HK-2 (cell line): ENCODE results near the gene ZDHHC11.
"Not testable (repeated sequence)": the region's sequence is repeated elsewhere in the genome, so short reads cannot be mapped to it uniquely, and the experiment has no call there.

Experiments used
- DNase-seq: peaks from one replicate; pipeline ENCODE4 v3.0.0-alpha.2; 2018; ENCODE audit not compliant: unreplicated experiment

ZDHHC11 gene

DNA sequence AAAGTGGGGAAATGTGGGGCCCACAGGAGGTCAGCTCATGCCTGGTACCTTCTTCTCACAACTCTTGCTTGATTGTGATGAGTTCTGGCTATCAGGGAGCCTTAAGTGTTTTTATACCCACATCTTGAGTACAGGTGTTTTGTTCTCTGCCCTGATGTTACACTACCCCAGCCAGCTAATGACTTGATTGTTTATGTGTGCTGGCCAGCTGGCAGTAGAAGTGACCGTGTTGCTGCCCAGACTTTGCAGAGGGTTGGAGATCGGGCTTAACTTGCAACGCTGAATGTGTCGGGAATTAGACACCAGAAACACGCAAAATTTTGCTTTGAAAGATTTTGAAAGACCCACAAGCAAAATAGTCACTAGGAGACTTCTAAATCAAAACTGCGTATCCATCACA is 49.3 kb downstream of the ZDHHC11 start:
- no peak for DNase-seq

DNA sequence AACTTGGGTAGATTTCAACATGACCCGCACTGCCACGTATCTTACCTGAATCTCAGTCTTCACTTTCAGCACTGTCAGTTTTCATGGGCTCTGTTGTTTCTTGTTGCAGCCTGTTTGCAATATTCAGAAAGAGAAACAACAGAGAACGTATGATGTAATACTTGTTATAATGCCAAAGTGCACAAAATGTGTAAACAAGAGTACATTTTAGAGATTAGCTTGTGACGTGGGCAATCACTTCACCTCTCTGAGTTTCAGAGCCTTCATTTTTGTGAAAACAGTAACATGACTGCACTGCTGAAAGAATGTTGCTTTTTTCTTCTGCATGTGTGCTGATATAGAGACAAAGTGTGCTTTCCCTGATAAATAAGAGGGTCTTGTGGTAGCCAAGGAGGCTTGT is 49.7 kb downstream of the ZDHHC11 start:
- not testable (repeated sequence) for DNase-seq

DNA sequence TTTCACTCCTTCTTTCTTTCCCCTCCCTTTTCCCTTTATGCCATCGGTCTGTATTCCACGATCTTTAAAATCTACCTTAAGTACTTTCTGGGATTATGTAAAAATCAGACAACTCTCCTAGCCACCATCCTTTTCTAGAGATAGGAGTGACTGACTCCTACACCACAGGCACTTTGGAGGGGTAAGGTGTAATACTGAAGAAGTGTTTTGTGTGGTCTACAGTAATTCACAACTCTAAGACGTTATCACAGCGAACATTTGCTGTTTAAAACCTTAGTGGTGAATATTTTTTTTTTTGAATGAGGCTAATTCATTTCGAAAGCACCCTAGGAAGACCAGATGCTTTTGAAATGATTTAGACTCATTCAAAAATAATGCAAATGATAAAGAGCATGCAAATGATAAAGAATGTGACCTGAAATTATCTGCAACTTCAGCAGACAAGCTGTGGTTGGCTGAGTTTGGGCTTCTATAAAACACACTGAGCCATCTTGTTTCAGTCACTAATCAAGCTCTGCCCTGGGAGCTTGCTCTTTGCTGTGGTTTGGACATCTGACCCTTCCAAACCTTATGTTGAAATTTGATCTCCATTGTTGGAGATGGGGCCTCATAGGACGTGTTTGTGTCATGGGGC is 52.2 kb downstream of the ZDHHC11 start:
- not testable (repeated sequence) for DNase-seq

DNA sequence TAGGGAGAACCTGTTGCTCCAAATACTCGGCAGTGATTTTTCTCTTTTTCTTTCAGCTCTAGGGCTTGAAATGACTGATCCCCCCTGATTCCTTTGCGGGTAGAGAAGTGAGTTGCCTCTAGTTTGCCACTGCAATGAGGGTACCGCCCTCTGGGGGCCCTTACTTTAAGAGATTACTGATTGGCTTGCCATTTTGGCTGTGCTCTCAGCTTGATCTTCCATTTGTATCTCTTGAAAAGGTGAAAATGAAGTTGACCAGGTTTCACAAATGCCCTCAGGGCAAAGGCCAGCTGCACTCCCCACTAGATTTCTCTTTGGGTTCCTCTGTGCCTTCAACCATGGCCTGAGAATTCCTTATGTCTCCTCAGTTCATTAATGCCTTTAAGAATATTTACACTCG is 52.8 kb downstream of the ZDHHC11 start:
- not testable (repeated sequence) for DNase-seq

DNA sequence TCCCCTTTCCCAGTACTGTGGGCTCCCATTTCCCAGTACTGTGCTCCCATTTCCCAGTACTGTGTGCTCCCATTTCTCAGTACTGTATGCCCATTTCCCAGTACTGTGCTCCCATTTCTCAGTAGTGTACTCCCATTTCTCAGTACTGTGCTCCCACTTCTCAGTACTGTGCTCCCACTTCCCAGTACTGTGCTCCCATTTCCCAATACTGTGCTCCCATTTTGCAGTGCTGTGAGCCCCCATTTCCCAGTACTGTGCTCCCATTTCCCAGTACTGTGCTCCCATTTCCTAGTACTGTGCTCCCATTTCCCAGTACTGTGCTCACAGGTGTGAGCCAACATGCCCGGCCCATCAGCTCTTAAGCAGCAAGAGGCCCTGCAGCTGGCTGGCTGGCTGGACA is 54.9 kb downstream of the ZDHHC11 start:
- DNase-seq: not testable (repeated sequence)

DNA sequence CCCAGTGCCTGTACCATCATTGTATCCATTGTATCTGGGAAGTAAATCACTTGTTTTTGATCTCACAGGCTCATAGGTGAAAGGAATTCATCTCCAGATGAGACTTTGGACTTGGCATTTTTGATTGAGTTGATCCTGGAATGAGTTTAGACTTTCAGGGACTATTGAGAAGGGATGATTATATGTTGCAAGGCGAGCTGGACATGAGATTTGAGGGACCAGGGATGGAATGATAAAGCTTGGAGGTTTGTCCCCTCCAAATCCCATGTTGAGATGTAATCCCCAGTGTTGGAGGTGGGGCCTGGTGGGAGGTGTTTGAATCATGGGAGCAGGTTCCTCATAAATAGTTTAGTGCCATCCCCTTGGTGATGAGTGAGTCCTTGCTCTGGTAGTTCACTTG is 55.8 kb downstream of the ZDHHC11 start:
- not testable (repeated sequence) for DNase-seq

DNA sequence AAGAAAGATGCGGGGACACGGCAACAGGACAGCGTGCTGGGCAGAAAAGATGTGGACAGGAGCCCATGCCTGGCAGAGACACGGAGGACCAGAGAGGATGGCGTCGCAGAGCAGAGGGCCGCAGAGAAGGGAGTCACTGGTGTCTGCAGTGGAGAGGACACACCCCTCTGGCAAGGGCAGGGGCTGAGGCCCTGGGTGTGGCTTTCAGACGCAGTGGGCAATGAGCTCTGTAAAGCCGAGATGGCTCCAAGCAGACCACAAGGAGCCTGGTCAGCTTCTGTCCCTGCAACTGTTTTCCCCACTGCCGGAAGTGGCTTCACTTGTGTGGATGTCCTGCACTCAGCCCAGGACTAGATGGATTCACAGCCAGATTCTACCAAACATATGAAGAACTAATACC is 62.1 kb downstream of the ZDHHC11 start:
- not testable (repeated sequence) for DNase-seq

DNA sequence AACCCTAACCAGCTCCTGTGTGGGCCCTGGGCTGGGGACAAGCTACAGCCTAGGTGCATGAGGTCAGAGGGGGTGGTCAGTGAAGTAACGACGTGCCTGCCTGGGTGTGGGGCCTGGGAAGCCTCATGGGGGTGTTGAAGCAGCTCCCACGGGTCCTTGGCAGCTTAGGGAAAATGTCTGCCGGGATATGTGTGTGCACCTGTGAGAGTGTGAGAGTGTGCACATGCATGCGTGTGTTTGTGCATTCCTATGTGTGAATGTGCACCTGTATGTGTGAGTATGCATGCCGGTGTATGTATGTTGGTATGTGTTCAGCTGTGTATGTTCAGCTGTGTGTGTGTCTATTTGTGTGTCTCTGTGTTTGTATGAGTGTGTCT is 62.9 kb downstream of the ZDHHC11 start:
- DNase-seq: not testable (repeated sequence)

DNA sequence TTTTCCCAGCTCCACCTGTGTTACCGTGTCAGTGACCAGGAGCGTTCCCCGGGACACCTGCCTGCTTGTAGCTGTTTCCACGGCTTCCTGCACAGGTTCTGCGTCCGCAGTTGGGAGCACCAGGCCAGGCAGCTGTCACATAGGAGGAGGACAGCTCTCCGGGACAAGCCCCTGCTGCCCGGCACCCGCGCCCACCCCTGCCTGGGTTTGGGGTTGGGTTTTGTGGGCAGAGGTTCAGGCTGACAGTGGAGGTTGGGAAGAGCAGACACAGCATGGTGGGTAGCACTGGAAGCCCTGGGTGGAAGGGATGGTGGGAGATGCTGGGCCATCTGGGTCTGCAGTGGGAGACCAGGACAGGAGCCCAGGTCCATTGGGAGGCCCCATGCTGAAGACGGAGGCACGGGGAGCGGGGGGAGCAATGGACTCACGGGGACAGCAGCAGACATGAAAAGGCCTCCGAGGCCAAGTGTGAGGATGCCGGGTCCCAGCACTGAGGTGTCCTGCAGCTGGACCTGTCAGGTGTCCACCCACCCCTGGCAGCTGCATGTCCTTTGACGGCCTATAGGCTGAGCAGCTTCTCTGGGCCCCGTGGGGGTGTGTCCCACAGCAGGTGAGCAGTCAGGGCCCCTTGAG is 63.4 kb downstream of the ZDHHC11 start:
- not testable (repeated sequence) for DNase-seq

DNA sequence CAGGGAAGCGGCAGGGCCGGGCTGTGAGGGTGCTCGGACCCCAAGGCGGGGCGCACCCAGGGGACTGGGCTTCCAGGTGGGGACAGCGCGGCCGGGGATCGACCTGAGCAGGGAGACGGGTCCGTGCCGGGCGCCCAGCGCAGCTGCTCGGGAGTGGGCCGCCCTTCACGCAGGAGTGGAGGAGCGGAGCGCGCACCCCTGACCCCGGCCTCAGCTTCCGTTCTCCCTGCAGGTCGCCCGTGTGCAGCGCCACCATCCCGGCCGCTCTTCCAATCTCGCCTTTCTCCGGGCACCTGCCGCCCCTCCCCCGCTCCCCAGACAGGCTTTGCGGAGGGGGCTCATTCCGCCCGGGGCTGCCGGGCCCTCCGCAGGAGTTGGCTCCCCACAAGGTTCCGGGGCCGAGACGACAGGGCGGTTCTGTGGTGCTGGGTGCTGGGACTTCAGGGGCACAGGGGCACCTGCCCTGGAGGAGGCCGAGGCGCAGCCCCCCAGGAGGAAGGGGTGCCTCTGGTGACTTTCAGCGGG is 65.5 kb downstream of the ZDHHC11 start:
- not testable (repeated sequence) for DNase-seq

DNA sequence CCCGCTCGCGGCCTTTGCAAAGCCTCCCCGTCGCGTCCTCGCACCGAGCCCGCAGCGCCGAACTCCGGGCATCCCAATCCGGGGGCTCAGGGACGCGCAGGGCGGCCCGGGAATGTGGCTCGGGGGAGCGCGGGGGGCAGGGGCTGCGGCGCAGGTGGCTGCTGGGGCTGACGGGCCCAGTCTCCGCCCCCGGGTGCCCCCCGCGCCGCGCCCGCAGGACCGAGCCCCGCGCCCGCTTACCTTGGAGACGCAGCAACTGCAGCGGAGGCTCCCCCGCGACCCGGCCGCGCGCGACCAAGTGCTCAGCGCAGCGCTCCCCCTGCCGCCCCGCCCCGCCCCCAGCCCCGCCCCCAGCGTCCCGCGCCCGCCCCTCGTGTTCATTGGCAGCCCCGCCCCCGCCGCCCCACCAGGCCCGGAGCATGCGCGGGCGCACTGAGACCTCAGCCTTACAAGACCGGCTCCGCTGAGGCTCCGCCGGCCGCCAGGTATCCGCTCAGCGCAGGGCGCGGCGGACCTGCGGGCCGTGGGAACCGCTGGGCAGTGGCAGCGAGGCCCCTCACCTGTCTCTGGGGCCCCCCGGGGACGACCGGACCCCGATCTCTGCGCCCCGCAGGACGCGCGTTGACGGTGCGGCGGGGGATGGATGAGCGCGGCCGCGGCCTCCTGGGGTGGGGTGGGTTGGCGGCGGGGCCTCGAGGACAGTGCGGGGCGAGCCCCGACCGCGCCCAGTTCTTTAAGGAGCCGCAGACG is 66.2 kb downstream of the ZDHHC11 start, which contains the start of gene ZDHHC11B:
Gene ZDHHC11B, minus strand, starts transcription at position 302 of the 750 bp plus-strand sequence. CDS start 17,810 bp downstream, outside the sequence.
- DNase-seq: peak; percentile 71

DNA sequence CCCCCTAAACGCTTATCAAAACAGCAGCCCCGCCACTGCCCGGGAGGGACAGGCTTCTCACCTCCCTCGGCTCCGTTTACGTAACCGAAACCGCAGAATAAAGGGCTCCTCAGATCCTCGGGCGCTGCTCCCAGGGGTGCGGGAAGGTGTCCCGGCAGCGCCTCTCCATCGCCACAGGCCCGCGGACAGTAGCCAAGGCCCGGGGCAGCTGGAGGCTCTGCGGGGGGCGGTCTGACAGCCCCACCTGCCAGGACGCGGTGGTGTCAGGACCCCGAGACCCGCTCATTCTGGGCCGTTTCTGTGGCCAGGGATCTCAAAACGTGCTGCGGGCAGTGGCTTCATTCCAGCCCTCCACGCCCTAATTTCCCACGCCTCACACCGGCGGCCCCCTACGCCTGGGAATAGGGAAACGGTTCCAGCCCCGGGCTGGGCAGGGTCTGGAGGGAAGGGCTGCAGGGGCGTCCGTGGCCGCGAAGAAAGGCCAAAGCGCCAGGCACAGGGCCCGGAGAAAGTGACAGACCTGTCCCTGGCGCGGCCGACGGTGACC is 66.8 kb downstream of the ZDHHC11 start:
- not testable (repeated sequence) for DNase-seq

DNA sequence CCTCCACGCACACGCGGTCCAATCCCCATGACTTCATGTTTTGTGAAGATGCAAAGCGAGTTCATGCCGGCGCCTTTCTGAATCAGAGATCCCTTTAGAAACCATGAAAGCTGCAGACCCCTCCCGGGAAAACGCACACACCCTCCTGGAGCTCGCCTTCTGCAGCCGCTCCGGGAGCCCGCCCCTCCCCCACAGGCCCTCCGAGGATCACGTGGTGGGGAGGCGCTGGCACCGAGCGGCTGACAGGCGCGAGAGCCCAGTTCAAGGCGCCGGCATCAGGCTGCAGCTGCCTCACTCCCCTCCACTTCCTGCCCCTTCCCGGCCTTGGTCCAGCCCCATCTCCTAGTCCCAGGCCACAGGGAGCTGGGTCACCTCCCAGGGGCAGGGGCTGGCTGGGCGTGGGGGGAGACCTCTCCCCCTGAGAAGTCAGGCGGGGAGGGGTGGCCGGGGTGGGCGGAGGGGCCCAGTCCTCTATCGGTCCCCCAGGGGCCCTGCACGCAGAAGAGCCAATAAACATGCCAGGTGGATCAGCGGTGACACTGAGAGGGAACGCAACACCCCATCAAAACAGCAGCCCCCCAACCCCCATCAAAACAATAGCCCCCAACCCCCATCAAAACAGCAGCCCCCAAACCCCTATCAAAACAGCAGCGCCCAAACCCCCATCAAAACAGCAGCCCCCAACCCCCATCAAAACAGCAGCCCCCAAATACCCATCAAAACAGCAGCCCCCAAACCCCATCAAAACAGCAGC is 67.6 kb downstream of the ZDHHC11 start:
- DNase-seq: not testable (repeated sequence)

DNA sequence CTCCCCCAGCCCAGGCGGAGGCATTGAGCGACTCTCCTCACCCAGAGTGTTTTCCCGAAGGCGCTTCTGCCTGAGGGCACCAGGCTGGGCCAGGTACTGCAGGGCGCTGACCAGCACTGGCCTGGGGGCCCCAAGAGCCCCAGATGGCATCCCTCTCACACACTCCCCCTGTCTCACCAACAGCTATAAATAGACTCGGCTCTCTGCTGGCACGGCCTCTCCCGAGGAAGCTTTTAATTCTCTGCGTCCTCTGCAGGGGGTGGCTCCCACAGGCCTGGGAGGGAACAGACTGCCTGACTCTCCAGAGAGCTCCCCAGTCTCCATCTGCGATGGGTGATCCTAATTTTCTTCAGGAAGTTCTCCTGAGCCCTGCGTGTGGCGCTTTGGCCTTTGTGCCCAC is 68.4 kb downstream of the ZDHHC11 start:
- DNase-seq: not testable (repeated sequence)

DNA sequence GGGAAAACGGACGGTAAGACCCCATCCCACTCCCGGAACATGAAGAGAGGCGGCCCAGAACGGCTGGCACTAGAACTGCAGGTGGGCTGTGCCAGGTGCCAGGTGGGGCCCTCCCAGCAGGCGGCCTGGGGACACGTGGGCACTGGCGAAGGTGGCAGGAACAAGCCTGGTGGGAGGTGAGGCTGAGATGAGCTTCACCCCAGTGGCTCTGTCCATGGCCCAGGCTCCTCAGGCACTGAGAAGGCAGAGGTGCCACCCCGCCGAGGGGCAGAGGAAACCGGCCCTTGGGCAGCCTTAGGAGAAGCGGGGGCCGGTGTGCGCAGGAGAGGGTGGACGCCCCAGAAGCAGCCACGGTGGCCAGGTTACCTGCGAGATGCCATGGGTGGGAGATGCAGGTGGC is 70.2 kb downstream of the ZDHHC11 start:
- DNase-seq: not testable (repeated sequence)

DNA sequence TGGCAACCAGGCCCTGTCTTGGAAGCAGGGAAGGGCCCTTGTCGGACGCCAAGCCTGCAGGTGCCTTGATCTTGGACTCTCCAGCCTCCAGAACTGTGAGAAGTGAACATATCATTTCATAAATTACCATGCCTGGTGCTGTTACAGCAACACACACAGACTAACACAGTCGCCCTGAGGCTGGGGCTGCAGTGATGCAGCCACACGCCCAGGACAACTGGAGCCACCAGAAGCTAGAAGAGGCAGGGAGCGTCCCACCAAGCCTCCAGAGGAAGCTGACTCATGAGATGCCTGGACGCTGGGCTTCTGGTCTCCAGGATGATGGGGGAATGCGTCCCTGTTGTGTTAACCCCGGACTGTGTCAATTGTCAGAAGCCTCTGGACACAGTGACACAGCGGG is 71.8 kb downstream of the ZDHHC11 start:
- not testable (repeated sequence) for DNase-seq

DNA sequence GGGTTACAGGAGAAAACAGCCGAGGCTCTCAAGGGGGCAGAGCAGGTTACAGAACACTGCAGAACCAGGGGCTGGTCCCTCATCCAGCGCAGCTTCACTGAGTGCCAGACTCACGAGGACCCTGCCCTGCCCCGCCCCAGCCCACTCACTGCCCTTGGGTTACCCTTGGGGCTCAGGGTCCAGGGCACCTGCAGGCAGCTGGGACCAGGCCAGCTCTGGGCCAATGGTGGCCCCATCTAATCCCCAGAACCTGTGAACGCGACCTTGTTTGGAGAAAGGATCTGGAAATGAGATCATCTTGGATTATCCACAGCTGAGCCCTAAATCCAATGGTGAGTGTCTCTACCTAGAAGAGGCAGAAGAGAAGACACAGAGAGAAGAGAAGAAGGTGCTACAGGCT is 72.4 kb downstream of the ZDHHC11 start:
- not testable (repeated sequence) for DNase-seq

DNA sequence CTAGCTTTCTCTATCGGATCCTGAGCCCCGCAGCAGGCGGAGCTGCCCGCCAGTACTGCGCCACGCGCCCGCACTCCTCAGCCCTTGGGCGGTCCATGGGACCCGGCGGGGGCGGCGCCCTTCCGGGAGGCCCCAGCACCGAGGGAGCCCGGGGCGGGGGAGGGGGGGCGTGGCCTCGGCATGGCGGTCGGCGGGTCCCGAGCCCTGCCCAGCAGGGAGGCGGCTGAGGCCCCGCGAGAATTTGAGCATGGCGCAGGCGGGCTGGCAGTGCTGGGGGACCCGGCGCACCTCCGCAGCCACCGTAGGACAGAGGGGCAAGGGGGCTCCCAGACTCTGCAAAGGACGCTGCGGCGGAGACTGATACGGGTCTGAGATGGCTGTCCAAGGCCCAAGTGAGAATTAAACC is 73.0 kb downstream of the ZDHHC11 start:
- DNase-seq: no peak

DNA sequence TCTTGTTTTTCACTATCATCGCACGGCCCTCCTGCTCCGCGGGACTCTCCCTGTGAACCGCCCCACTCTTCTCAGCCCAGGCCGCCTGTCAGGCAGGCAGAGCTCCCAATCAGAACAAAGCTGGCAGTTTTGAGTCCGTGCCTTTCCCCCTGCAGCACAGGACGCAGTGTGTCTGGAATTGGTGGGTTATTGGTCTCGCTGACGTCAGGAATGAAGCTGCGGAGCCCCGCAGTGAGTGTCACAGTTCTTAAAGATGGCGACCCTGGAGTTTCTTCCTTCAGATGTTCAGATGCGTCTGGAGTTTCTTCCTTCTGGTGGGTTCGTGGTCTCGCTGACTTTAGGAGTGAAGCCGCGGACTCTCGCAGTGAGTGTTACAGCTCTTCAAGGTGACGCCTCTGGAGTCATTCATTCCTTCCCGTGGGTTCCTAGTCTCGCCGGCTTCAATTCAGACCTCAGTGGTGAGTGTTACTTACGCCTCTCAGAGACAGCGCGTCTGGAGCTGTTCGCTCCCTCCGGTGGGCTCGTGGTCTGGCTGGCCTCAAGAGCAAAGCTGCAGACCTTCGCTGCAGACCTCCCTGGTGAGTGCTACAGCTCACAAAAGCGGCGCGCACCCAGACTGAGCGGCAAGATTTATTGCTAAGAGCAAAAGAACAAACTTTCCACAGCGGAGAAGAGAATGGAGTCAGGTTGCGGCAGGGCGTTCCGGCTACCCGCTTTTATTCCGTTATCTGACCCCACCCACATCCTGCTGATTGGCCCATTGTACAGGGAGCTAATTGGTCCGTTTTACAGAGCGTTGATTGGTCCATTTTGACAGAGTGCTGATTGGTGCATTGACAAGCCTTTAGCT is 73.7 kb downstream of the ZDHHC11 start:
- DNase-seq: no peak
